ENCODE measurements around the gene LARGE1. TPM values are rescaled to one million over a fixed set of nuclear protein-coding genes. Genes with fewer than 3 reads are reported as not detected.

Gene LARGE1
- total and polyA plus RNA-seq, 2 of the 13 experiments (the other 11 are each of a cell fraction or from before 2014, with no cell fraction given): 8.4 to 11.0 TPM

DNA sequence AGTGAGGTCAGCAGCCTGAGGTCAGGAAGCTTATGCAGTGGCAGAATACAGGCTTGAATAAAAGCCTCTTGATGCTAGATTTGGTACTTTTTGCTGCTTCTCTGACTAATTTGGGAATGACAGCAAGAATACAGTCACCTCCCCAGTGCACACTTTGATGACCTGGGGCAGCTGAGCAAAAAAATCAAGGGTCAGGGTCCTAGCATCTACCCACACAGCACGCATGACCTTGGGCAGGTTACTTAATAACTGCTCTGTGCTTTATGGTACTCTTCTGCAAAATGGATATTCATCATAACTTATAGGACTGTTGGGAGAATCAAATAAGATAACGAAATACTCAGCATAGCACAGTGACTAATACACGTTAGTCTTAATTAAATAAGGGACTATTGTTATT is 518.0 kb downstream of the LARGE1 start:
- peaks cover 0 to 2% of the 10 kb centered on the region in 2 experiments; a peak in 2 of 5 replicates for H3K36me3 ChIP-seq (replicated peaks in 1 of 2; ENCODE audit: control insufficient read depth in 1 of 2, insufficient read depth in 2 of 2, low read length in 2 of 2)
- intact Hi-C loops (cut with micrococcal nuclease; ENCODE audit: unreplicated experiment) (no loop called here), in situ Hi-C loops (cut with HindIII; ENCODE audit: extremely low pct_ligation_motif_present, low pct_unique_long_range_greater_than_20kb) (no loop called here)
- ATAC-seq: peak; percentile 68; the same call in 2 of the 3 replicates
- no peaks in the 10 kb centered on the region for H3K9me3 ChIP-seq (ENCODE audit: low read length)
- no peak overlapping the region for H3K4me2 ChIP-seq (ENCODE audit: low read depth, low read length)
- peak; percentile 44 for FAIRE-seq
- H3K9ac ChIP-seq (ENCODE audit: insufficient read depth, low read depth, low read length): no peak overlapping the region
- H3K4me1 ChIP-seq (ENCODE audit: insufficient read depth, low read length): peaks cover 48% of the 10 kb centered on the region
- no peak overlapping the region for H2AFZ ChIP-seq (ENCODE audit: low read length)
- H3K4me3 ChIP-seq (replicated peaks in 1 of 3; ENCODE audit: insufficient read depth in 1 of 3, low read depth in 2 of 3, low read length in 3 of 3): no peak overlapping the region
- H4K20me1 ChIP-seq (ENCODE audit: insufficient read depth, low read length): no peaks in the 10 kb centered on the region
- no peaks in the 10 kb centered on the region for H3K79me2 ChIP-seq (ENCODE audit: insufficient read depth, low read length)
- 69% methylated on average over 3 of the region's 3 CpGs for WGBS (ENCODE audit: low lambda C conversion rate)
- peak; percentile 20 for DNase-seq (ENCODE audit: low spot score)
- H3K27me3 ChIP-seq (ENCODE audit: control insufficient read depth in 1 of 2, insufficient read depth in 2 of 2, low read length in 2 of 2): no peaks in the 10 kb centered on the region
- H3K27ac ChIP-seq (ENCODE audit: extremely low read length, insufficient read depth, low read length): no peak overlapping the region
- no TSS peak for BruUV-seq (replicated peaks)
- CTCF ChIA-PET (ENCODE audit: low intra/inter-chr PET ratio, low total read pairs): no interaction called here
- POLR2A ChIA-PET: no interaction called here
- TF ChIP-seq ZMYM4 (CRISPR knock-in tag; IDR thresholded peaks at IDR 0.05) (peak; percentile 26; the same call in 1 of the 2 replicates), POLR2AphosphoS2 (IDR thresholded peaks at IDR 0.05; ENCODE audit: low read depth, low read length) (no peak), FOXK2 (IDR thresholded peaks at IDR 0.05) (no peak), ADNP (CRISPR knock-in tag; IDR thresholded peaks at IDR 0.05) (no peak), SOX13 (IDR thresholded peaks at IDR 0.05) (no peak), SOX13 (CRISPR knock-in tag; conservative IDR thresholded peaks at IDR 0.05 in 1 of 2, IDR thresholded peaks at IDR 0.05 in 1 of 2) (peak in 1 of 2 experiments; percentile 18; a peak in 1 of 4 replicates), NR2F1 (CRISPR knock-in tag; IDR thresholded peaks at IDR 0.05) (peak in 1 of 2 experiments; percentile 36; a peak in 1 of 4 replicates)
- TF ChIP-seq, protein P1, sequence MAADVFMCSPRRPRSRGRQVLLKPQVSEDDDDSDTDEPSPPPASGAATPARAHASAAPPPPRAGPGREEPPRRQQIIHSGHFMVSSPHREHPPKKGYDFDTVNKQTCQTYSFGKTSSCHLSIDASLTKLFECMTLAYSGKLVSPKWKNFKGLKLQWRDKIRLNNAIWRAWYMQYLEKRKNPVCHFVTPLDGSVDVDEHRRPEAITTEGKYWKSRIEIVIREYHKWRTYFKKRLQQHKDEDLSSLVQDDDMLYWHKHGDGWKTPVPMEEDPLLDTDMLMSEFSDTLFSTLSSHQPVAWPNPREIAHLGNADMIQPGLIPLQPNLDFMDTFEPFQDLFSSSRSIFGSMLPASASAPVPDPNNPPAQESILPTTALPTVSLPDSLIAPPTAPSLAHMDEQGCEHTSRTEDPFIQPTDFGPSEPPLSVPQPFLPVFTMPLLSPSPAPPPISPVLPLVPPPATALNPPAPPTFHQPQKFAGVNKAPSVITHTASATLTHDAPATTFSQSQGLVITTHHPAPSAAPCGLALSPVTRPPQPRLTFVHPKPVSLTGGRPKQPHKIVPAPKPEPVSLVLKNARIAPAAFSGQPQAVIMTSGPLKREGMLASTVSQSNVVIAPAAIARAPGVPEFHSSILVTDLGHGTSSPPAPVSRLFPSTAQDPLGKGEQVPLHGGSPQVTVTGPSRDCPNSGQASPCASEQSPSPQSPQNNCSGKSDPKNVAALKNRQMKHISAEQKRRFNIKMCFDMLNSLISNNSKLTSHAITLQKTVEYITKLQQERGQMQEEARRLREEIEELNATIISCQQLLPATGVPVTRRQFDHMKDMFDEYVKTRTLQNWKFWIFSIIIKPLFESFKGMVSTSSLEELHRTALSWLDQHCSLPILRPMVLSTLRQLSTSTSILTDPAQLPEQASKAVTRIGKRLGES (CRISPR knock-in tag; IDR thresholded peaks at IDR 0.05; ENCODE audit: borderline replicate concordance): no peak
- TF ChIP-seq, protein P2, sequence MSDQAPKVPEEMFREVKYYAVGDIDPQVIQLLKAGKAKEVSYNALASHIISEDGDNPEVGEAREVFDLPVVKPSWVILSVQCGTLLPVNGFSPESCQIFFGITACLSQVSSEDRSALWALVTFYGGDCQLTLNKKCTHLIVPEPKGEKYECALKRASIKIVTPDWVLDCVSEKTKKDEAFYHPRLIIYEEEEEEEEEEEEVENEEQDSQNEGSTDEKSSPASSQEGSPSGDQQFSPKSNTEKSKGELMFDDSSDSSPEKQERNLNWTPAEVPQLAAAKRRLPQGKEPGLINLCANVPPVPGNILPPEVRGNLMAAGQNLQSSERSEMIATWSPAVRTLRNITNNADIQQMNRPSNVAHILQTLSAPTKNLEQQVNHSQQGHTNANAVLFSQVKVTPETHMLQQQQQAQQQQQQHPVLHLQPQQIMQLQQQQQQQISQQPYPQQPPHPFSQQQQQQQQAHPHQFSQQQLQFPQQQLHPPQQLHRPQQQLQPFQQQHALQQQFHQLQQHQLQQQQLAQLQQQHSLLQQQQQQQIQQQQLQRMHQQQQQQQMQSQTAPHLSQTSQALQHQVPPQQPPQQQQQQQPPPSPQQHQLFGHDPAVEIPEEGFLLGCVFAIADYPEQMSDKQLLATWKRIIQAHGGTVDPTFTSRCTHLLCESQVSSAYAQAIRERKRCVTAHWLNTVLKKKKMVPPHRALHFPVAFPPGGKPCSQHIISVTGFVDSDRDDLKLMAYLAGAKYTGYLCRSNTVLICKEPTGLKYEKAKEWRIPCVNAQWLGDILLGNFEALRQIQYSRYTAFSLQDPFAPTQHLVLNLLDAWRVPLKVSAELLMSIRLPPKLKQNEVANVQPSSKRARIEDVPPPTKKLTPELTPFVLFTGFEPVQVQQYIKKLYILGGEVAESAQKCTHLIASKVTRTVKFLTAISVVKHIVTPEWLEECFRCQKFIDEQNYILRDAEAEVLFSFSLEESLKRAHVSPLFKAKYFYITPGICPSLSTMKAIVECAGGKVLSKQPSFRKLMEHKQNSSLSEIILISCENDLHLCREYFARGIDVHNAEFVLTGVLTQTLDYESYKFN (CRISPR knock-in tag; conservative IDR thresholded peaks at IDR 0.05): 0 out of 2 replicates have a peak, but pooled peaks have one; percentile 24
- TF ChIP-seq, protein P3, sequence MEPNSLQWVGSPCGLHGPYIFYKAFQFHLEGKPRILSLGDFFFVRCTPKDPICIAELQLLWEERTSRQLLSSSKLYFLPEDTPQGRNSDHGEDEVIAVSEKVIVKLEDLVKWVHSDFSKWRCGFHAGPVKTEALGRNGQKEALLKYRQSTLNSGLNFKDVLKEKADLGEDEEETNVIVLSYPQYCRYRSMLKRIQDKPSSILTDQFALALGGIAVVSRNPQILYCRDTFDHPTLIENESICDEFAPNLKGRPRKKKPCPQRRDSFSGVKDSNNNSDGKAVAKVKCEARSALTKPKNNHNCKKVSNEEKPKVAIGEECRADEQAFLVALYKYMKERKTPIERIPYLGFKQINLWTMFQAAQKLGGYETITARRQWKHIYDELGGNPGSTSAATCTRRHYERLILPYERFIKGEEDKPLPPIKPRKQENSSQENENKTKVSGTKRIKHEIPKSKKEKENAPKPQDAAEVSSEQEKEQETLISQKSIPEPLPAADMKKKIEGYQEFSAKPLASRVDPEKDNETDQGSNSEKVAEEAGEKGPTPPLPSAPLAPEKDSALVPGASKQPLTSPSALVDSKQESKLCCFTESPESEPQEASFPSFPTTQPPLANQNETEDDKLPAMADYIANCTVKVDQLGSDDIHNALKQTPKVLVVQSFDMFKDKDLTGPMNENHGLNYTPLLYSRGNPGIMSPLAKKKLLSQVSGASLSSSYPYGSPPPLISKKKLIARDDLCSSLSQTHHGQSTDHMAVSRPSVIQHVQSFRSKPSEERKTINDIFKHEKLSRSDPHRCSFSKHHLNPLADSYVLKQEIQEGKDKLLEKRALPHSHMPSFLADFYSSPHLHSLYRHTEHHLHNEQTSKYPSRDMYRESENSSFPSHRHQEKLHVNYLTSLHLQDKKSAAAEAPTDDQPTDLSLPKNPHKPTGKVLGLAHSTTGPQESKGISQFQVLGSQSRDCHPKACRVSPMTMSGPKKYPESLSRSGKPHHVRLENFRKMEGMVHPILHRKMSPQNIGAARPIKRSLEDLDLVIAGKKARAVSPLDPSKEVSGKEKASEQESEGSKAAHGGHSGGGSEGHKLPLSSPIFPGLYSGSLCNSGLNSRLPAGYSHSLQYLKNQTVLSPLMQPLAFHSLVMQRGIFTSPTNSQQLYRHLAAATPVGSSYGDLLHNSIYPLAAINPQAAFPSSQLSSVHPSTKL (CRISPR knock-in tag; IDR thresholded peaks at IDR 0.05): peak; percentile 52
